GM18520 (cell line): ENCODE measurements around the gene PPP2R2B.
"Not testable (repeated sequence)": the region's sequence is repeated elsewhere in the genome, so short reads cannot be mapped to it uniquely, and the experiment has no call there.

Experiments
- ATAC-seq: cut with Tn5 transposase; IDR thresholded peaks from one replicate; pipeline ENCODE4 v1.9.1; 2021; ENCODE audit not compliant: unreplicated experiment

The PPP2R2B gene

DNA sequence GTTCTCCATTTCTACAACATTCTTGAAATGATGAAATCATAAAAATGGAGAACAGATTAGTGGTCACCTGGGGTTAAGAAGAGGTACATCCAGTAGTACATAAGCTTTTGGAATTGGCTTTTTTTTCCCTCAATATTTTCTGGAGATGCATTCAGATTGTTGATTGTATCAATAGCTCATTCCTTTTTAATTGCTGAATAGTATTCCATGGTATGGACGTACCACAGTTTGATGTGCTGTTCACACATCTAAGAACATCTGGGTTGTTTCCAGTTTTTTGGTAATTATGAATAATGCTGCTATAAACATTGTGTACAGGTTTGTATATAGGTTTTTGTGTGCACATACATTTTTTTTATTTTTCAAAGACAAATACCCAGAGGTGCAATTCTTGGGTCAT, 130.0 kb downstream of the PPP2R2B start:
- ATAC-seq = no peak

- ATAC-seq = no peak
Observed at GRCh38 chr5:146745931-146746577, 132.5 kb downstream of the PPP2R2B start.

GRCh38 chr5:146744068-146744745, 134.3 kb downstream of the PPP2R2B start:
- no peak for ATAC-seq

DNA sequence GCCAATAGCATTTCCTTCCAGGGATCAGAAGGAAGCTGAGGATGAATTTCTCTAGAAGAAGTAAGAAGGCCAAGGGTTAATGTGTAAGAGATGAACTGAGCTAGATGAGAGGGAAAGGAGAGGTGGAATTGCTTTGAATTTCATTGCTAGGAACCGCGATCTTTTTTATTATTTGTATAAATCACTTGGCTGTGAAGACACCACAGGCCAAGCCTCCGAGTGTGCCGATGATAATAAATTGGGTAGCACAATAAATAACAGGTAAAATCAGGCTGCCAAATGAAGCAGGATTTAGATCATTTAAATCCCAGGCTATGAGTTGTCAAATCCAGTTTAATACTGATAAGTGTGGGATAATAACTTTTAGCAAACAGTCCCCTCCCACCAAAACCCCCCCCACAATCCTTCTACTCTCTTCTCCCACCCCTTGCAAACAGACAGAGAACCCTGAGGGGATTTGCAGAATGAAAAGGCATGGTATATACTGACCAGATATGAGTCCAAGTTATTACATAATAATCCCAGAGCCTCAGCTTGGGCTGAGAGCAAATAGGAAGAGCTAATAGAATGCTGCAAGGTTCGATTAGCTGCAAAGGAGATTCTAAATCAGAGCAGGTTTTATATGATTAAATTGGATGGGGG, 143.5 kb downstream of the PPP2R2B start:
- ATAC-seq = no peak

- ATAC-seq = no peak
Observed at GRCh38 chr5:146732962-146733361, 145.6 kb downstream of the PPP2R2B start.

DNA sequence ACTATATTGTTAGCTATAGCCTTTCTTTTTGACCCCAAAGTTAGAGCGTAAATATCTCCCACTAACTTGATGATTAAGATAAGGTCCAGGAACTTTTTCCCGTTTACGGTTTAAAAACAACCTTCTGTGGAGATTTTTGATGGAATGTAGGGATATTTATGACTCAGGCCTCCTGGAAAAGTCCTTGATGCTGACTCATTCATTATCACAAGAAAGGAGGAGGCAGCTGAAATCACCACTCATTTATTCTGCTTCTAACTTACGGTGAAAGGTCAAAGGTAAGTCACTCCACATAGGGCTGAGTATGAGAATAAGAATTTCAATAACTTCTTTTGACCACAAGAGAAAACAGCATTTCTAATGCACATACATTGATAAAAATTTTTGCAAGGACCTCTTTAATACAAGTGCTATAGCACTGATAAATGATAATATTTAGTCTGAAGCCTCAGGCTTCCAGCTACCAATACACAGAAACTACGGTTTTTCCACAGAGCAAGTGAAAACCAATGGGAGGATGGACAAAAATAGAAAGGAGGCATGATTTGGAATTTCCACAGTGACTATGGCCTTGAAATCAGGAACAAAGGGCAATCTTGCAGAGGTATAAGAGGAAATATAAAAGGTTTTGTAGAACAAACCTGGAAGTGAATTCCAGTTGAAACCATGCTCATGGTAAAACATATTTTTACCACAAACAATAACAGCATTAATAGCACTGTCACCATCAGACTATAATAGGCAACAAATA, 146.5 kb downstream of the PPP2R2B start:
- no peak for ATAC-seq

DNA sequence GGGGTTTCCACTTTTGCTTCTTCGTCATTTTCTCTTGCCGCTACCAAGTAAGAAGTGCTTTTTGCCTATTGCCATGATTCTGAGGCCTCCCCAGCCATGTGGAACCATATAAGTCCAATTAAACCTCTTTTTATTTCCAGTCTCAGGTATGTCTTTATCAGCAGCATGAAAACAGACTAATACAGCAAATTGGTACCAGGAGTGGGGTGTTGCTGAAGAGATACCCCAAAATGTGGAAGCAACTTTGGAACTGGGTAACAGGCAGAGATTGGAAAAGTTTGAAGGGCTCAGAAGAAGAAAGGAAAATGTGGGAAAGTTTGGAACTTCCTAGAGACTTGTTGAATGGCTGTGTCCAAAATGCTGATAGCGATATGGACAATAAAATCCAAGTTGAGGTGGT, 149.8 kb downstream of the PPP2R2B start:
- ATAC-seq = not testable (repeated sequence)

- ATAC-seq = no peak
Observed at GRCh38 chr5:146726891-146727290, 151.7 kb downstream of the PPP2R2B start.

GRCh38 chr5:146726020-146726419, 152.5 kb downstream of the PPP2R2B start:
- ATAC-seq = no peak

DNA sequence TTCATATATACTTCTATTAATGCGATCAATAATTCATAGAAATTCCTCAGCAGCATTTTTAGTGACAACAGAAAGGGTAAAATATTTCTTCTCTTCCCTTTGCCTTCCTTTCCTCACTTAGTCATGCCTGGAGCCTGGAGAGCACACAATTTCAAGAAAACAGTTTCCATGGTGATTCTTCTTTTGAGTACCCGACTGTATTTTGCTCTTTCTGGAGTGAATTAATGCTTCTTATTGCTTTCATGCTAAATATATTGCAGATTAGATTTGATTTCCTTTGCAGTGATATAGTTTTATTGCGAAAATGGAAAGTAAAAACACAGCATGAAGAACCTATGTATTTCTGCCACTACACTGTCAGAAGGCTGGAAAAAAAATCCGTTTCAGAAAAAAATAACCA, 153.5 kb downstream of the PPP2R2B start:
- ATAC-seq = no peak

DNA sequence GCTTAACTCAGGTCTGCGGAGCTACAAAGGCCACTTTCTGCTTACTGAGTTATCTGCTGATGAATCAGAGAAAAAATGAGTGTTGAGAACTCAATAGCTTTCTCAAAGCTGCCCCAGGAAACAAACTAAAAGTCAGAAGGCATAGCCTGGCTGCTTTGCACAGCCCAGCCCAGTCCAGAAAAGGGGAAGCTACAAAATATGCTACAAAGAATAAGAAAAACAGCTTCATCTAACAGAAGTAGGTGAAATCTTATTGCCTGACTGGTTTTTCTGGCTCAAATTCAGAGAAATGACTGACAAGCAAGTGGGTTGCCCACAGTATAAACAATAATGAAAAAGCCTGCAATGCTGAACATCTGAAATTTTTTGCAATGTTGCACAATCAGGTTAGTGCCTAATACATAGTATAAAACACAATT, 156.2 kb downstream of the PPP2R2B start:
- no peak for ATAC-seq

DNA sequence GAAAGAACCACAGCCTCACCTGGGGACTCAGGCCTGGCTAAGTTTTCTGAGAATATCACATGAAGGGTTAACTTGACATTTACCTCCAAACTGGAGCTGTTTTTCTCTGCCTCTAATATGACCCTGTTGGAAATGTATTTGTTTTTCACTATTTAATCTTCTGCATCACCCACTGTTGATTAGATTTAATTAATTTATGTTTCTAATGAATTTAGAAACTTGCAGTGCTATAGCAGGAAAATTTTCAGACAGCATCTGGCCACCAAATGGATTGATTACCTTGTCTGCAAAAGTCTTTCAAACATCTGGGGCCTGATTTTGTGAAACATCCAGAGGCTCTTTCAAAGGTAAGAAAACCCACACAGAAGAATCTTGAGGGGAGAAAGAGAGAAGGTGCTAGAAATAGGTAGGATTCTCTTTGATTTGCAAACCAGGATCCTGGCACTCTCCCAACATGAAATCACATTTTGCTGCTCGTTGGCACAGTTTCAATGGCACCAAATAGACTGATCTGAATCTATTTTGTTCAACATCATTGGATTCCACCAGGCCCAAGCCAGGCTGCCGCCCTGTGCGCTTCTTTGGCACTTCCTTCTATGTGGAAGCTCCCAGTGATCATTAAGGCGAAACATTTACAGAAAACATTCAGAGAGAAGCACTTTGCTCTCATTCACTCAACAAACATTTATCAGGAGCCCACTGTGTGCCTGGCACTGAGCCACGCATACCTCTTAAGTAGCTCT, 157.3 kb downstream of the PPP2R2B start:
- ATAC-seq = no peak

DNA sequence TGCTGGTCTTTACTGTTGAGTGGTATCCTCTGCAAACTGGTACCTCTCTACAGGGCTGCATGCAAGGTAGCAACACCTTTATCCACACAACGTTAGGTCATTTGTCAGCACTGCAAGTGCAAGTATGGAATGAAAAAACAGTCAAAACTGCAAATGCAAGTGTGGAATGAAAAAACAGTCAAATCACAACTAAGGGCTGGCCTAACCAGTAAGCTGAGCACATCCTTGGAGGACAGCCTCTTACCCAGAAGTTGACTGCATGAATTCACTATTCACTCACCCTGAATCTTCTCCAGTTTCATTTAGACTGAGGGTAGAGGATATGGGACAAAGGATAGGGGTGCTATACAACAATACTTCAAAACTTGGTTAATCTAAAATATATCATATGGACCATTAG, 158.4 kb downstream of the PPP2R2B start:
- ATAC-seq = no peak

- ATAC-seq = no peak
Observed at GRCh38 chr5:146719179-146719578, 159.4 kb downstream of the PPP2R2B start.

- ATAC-seq = no peak
Observed at GRCh38 chr5:146718609-146719008, 159.9 kb downstream of the PPP2R2B start.

- no peak for ATAC-seq
Observed at GRCh38 chr5:146717951-146718350, 160.6 kb downstream of the PPP2R2B start.

DNA sequence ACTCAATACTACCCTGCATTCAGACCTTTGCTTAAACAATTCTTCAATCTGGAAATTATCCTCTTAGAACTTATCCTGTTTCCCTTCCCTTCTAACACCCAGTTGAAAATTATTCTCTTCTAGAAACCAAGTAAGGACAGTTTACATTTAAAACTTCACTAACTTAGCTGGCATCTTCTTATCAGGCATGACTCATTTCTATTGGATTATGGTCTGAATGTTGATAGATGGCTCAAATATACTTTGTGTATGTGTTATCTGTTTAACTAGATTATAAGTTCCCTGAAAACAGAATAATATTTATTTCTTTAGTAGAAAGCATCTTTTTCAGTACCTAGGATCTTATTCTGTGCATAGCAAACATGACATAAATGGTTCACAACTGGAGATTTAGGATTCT, 161.9 kb downstream of the PPP2R2B start:
- ATAC-seq = no peak

DNA sequence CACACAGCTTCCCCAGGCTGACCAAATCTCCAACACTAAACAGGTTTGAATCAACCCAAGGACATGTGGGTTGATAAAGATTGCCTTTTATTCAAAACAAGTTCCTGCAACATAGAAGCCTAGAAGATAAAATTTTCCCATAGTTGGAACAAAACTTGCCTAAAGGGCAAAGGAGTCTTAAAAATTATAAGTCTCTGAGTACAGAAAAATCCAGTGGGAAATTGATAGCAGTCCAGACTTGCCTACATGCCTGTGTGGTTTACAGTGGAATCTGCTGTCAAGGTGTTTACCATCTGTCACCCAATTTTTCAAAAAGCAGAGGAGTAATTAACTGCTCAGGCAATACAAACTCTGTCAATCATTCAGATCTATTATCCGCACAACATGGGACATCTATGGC, 168.2 kb downstream of the PPP2R2B start:
- ATAC-seq = no peak

GRCh38 chr5:146707316-146707715, 171.2 kb downstream of the PPP2R2B start:
- ATAC-seq = no peak

DNA sequence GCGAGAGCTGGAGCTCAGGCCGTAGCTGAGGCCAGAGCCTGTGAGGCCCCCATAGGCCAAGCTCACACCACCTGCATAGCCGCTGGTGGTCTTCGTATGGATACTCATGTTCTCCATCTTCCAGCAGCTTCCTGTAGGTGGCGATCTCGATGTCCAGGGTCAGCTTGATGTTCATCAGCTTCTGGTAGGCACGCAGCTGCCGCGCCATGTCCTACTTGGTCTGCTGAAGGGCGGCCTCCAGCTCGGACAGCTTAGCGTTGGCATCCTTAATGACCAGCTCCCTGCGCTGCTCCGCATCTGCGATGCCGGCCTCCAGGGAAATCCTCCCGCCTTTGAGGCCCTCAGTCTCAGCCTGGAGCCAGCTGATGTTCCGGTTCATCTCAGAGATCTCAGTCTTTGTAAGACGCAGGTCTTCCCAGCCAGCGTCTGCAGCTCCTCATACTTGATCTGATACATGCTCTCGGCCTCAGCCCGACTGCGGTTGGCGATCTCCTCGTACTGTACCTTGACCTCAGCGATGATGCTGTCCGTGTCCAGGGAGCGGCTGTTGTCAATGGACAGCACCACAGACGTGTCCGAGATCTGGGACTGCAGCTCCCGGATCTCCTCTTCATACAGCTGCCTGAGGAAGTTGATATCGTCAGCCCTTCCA, 172.1 kb downstream of the PPP2R2B start:
- no peak for ATAC-seq
